GM12891 (cell line): ENCODE results near the gene BAHCC1.

Experiments
- PAX5 ChIP-seq: IDR thresholded peaks from 2 replicates; pipeline ENCODE4 v1.6.1; 2011; ENCODE audit warnings: low read length, moderate library complexity, mild to moderate bottlenecking; ENCODE audit not compliant: insufficient read depth, severe bottlenecking
- POLR2A ChIP-seq: IDR thresholded peaks from 2 replicates; pipeline ENCODE4 v1.6.1; 2011; ENCODE audit warnings: low read depth, low read length, control low read depth

DNA sequence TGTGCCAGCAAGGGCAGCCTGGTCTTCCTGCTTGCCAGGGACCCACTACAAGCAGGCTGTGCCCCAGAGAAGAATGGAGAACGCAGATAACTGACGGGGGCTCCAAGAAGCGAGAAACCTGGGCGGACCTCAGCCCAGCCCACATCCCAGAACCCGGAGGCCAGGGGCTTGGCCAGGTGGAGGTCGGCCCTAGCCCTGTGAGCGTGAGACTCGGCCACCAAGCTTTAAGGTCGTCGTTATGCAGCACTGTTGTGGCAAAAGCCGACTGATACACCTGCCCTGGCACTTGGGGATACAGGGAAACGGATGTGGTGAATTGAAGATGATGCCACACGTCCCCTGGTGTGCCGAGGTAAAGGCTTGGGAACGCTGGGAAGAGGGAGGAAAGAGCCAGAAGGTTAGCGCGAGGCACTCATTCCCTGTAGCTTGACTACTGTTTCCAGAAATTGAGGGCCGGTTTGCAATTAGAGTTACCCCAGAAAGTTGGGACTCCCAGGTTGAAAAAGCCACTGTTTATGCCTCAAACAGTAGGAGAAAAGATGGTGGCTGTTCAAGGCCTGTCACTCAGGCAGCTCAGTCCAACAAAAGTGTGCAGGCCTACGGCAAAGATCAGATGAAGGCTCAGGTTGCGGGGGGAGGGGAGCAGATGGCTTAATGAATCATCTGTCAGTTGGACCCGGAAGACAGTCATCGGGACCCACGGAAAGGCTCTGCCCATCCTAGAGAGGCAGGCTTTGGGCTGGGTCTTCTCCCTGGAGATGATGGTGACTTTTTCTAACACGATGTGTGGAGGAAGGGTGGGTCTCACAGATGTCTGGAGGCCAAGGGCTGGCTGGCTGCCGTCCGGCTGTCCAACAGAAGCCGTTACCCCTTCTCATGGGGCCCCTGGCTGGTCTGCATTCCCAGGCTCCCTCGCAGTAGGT is 45.6 kb upstream of the BAHCC1 start:
- TF ChIP-seq PAX5 (no peak), POLR2A (no peak)
